ENCODE measurements around the gene SAYSD1.

Gene SAYSD1

DNA sequence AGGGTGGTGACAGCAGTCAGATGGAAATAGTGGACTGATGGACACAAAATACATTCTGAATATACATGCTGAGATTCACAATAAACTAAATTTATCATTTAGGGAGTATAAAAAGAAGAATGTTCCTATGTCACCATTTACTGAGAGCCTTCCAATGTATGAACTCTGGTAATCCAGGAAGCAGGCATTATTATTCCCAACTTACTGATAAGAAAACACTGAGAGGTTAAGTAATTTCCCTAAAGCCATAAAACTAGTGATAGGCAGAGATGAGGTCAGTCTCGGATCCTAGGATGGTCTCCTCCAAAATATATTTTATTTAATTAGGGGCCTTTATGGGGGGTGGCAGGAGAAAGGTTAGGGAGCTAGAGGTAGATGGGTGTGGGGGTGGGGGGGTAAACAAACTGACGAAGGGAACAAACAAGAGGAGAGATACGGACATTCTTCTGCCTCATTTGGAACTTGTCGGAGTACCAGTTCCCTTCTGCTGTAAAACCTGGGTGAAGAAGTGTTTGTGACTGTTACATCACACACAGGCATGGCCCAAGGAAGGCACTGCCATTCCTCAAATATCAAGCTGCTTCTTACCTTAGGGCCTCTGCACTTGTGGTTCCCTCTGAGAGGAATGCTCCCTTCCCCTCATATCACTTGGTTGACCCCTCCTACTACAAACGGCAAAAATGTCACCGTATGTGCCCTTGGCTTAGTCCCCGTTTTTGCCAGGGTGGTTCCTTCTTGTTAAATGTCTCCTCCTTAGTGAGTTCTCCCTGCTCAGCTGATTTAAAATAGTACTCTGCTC lies 6.7 kb downstream of the SAYSD1 start:
- no peak for DNase-seq (ENCODE audit: low spot score)

GRCh38 chr6:39107641-39108040 lies 7.3 kb downstream of the SAYSD1 start:
- no peak for DNase-seq (ENCODE audit: low spot score)

DNA sequence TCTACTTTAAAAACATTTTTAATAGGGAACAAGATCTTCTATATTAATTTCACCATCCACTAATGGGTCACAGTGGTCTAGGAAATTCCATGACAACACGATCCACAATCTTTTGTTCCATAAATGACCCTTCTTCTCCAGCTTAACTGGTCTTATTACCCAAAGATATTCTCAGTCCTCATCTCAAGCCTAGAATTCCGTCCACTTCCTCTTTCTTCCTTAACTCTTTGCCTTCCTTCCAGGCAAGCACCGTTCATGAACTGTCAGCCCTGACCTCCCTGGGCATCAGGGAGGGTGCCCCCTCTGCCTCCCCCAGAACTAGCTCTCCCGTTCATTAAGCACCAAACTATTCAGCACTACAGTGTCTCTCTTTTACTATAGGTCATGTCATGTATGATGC lies 8.0 kb downstream of the SAYSD1 start:
- DNase-seq (ENCODE audit: low spot score) = no peak

- no peak for DNase-seq (ENCODE audit: low spot score)
Observed at GRCh38 chr6:39104528-39104927, 10.5 kb downstream of the SAYSD1 start.

DNA sequence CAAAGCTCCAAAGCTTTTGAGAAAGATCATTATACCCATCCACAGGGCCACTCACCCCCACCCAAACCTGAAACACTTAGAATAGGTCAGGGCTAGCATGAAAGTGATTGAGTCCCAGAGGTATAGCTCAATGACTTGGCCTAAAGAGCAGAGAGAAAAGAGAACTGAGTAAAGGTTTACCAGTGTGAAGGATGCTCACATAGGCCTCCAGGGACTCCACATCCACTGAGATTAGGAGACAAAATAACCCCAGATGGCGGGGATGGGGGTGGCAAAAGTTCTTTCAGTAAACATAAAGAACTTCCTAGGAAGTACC lies 12.2 kb downstream of the SAYSD1 start:
- DNase-seq (ENCODE audit: low spot score) = no peak

GRCh38 chr6:39102071-39102820 lies 12.7 kb downstream of the SAYSD1 start:
- peak; percentile 56 for DNase-seq (ENCODE audit: low spot score)

DNA sequence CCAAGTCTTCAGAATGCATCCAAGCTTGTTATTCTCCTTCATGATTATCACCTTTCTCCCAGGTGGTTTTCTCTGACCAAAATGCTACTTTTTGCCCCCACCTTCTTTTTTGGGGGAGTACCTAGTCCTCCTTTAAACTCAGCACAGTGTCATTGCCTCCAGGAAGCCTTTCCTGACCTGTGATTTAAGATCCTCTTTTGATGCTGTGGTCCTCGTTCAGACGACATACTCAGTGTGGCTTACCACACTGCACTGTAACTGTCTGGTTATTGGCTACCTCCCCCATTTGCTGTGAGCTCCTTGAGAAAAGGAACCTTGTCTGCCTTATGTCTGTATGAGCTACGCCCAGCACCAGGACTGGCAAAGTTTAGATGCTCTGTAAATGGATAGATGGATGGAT lies 14.6 kb downstream of the SAYSD1 start:
- no peak for DNase-seq (ENCODE audit: low spot score)

GRCh38 chr6:39095578-39095977 lies 19.4 kb downstream of the SAYSD1 start:
- no peak for DNase-seq (ENCODE audit: low spot score)

DNA sequence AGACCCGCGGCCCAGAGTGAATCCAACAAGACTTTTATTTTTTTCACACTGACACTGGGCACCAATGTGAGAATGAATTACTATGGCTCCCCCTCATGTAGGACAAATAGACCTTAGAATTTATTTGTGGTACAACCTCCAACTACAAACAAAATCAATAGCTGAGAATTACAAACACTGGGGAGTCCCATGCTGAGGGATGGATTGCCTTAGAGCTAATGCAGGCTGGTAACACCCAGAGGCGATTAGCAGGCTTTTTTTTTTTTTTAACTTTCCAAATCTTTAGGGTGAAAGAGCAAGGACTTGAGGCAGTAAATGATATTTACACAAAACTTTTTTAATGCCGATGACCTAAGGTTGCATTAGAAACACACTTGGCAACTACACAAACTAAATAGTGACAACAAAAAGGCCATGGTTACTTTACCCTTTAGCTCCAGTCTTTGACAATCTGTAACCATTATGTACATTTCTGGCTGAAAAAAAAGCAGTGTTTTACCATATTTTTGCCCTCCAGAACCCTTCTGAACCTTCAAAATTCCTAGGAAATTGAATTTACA lies 21.8 kb downstream of the SAYSD1 start:
- DNase-seq (ENCODE audit: low spot score) = no peak

DNA sequence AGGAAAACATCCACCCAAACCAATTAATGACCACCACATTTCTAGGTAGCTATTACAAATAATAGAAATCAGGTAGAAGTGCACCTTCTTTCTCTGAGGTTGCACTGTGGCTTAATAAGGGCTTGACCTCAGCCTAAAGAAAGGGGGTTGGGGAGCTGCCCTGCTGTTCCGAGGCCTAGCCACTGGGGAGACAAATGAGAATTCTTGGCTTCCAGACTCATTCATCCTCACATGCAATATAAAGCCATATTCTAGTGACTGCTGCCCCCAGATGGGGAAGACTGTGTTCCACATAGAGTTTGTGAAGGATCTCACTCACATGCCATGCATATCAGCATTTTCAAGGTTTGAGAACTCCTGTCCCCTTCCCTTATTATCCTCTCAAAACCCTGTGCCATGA lies 22.9 kb downstream of the SAYSD1 start:
- DNase-seq (ENCODE audit: low spot score) = no peak

DNA sequence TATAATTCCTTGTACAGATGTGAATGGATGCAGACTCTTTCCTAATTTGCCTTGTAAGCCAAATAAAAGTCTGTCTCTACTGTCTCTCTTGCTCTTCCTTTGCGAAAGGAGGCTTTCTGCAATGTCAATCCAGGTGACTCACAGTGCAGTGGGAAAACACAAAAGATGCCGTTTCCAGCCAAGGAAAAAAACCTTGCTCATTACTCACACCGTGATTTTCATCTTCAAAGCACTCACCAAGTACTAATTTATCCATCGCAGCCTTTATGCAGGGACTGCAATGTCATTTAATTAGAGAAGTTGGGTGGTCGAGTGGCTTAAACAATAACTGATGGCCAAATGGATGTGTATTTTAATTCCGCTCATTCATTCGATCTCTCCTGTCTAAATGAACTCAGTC lies 23.8 kb downstream of the SAYSD1 start:
- DNase-seq (ENCODE audit: low spot score) = no peak

GRCh38 chr6:39090036-39090435 lies 24.9 kb downstream of the SAYSD1 start:
- DNase-seq (ENCODE audit: low spot score) = no peak

DNA sequence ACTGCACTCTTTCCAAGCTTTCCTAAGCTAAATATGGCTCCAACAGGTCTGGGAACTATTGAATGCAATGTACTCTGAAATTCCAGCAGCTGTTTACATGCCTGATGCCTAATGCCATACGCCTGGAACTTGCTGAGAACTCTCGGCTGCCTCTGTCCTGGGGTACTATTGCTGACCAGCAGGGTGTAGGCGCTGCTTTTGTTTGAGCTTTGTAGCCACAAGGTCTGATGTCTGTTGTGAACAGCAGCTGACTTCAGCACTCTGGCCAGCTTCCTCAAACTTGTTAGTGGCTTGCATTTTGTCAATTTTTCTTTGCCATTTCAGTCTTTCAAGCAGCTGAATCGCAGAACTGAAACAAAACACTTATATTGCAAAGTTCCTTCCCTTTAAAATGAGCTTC lies 26.7 kb downstream of the SAYSD1 start:
- no peak for DNase-seq (ENCODE audit: low spot score)

DNA sequence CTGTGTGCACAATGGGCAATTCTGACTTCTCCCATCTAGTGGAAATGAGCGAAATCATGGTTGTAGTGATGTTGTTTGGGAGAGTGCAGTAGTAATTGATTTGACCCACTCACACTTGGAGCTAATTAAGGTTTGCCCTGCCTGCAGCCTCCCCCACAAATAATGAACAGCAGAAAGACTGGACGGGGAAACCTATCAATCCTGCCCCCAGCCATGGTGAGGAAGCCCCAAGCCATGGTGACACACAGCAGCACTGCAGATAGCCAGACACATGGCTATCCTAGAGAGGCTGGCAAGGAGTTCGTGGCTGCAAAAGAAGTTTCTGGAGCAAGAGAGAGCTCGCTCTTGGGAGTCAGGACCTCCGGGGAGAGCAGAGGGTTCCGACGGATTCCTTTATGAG lies 27.8 kb downstream of the SAYSD1 start:
- DNase-seq (ENCODE audit: low spot score) = no peak

DNA sequence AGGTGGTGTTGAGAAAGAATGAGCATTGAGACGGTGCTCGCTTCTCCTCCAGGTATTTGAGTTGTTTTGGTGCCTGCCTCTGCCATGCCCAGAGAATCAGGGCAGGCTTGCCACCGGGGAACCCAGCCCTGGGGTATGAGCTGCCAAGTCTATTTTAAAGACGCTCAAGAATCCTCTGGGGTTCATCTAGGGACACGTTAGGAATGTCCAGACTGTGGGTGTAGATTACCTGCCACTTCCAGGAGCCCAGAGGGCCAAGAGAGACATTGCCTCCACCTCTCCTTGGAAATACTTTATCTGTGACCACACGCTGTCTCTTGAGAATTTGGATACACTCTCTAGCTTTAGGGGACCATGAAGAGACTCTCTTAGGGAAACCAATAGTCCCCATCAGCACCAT lies 28.3 kb downstream of the SAYSD1 start:
- DNase-seq (ENCODE audit: low spot score) = no peak

DNA sequence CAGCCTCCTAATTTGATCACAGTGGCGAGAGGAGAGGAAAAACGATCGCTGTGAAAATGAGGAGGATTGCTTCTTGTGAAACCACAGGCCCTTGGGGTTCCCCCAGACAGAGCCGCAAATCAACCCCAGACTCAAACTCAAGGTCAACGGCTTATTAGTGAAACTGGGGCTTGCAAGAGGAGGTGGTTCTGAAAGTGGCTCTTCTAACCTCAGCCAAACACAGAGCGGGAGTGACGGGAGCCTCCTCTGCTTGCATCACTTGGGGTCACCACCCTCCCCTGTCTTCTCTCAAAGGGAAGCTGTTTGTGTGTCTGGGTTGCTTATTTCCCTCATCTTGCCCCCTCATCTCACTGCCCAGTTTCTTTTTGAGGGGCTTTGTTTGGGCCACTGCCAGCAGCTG lies 28.7 kb downstream of the SAYSD1 start:
- no peak for DNase-seq (ENCODE audit: low spot score)

DNA sequence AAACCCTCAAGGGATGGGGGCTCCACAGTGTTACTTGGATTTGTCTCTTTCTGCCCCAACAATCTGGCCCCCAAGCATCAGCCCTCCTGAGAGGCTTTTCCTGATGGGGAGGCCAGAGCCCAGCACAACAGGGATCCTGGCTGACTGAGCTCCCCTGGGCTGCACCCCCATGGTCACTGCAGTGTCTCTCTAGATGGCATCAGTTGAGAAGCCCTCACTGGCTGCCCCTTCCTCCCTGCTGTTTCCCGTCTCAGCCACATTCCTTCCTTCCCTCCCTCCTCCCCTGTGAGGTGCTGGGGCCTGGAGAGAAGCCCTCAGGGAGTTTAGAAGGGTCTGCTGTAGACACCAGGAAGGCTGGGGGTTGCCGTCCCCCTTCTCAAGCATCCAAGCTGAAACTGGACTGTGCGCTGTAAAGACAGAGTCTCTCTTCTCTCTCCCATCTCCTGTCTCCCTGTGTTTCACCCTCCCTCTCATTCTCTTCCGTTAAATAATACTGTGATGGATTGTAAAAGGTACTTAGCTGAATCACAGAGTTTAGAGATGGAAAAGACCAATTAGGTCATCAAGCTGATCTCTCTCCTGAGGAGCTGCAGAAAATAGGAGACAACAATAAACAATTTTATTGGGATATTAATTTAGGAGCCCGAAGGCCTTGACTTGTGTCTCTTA lies 29.7 kb downstream of the SAYSD1 start:
- no peak for DNase-seq (ENCODE audit: low spot score)

DNA sequence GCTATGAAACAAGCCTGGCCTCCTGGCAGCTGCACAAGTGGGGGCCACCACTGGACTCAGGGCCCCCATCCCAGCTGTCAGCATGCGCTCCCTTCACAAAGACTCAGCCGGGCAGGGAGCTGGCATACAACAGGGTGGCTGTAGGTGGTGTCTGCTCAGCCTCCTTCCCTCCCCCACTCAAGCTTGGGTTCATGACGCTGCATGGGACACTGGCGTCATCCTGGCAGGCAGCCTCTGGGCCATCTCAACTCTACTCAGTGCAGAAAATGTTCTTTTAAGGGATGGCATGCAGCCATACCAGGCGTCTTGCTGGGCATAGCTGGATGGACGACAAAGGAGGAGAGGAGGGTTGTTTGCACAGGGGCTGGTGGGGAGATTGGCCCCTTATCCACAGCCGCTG lies 30.5 kb downstream of the SAYSD1 start:
- DNase-seq (ENCODE audit: low spot score) = no peak

DNA sequence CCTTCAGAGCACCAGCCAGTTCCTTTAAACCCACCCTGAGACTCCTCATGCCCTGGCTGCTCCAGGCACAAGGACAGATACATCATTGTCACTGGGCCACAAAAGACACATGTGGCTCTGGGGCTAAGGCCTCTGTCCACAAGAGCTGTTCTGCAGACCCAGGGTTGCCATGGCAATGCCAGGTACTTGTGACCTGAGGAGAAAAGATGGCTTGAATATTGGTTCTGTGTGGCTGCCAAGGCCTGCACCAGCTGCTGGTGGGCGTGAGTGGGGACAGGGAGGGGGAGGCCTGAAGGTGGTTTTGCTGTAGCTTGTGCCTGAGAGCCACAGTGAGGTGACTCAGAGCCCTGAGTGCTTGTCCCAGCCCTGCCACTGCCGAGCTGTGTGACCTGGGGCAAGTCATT lies 31.8 kb downstream of the SAYSD1 start:
- no peak for DNase-seq (ENCODE audit: low spot score)

GRCh38 chr6:39082310-39082709 lies 32.7 kb downstream of the SAYSD1 start:
- no peak for DNase-seq (ENCODE audit: low spot score)

DNA sequence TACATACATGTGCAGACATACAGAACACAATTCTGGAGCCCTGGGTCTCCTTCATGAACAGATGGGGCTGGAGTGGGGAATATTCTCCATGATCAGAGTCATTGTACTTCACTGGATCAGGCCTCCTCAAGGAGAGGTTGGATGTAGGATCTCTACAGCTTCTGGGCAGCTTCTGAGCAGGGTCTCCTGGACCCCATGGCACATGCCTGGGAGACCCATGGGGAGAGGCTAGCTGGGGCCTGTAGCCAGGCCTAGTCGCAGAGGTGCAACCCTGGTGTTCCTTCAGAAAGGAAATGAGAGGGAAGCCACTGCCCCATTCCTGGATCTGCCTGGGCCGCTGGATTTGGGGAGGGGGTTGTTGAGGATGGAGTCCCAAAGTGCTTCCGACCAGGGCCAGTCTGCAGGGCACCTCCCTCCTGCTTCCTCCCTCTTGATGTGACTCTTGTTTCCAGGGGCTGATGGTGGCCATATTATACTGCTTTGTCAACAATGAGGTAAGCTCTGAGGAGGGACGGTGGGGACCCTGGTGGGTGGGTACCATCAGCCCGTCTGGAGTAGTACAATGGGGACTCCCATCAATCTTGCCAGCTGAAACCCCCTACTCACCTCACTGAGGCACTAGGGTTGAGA lies 34.6 kb downstream of the SAYSD1 start:
- no peak for DNase-seq (ENCODE audit: low spot score)

Data from germinal center (tissue), 1 donor.